Measurements from ENCODE around the gene ADPRS.

Gene ADPRS

GRCh38 chr1:36108314-36108713, 19.6 kb downstream of the ADPRS start:
- DNase-seq (ENCODE audit: low spot score), result no peak

- DNase-seq (ENCODE audit: low spot score), result peak; percentile 21
Observed at GRCh38 chr1:36109041-36109679, 20.5 kb downstream of the ADPRS start.

GRCh38 chr1:36111151-36111550, 22.5 kb downstream of the ADPRS start:
- DNase-seq (ENCODE audit: low spot score), result no peak

- DNase-seq (ENCODE audit: low spot score), result no peak
Observed at GRCh38 chr1:36112823-36113222, 24.1 kb downstream of the ADPRS start.

DNA sequence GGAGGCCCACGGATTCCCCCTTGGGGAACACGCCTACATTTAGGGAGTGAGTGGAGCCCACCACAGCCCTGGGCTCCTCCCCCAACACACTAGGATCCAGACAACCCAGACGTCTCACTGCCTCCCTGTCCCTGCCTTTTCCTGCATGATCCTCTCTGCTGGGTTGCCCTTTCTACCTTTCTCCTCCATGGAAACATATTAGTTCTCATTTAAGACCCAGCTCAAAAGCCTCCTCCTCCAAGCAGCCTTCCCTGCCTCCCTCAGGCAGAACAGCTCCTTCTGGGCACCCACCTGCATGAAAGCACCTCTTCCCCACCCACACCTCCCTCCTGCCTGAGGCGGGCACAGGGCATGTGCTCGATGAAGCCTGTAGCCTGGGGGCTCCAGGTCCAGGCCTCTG, 25.7 kb downstream of the ADPRS start:
- no peak for DNase-seq (ENCODE audit: low spot score)

- no peak for DNase-seq (ENCODE audit: low spot score)
Observed at GRCh38 chr1:36115200-36115669, 26.5 kb downstream of the ADPRS start.

DNA sequence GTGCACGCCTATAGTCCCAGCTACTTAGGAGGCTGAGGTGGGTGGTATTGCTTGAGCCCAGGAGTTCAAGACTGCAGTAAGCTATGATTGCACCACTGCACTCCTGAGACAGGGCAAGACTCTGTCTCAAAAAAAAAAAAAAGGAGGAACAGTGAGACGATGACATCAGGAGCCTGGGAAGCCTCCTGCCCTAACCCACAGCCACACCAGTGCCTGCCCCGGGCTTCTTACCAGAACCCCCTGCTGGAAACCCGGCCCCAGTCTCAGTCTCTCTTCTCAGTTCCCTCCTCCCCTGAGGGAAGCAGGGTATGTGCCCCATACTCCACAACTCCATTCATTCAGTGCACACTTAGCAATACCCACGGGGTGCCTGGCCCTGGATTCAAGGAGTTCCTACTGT, 27.2 kb downstream of the ADPRS start:
- DNase-seq (ENCODE audit: low spot score), result no peak

DNA sequence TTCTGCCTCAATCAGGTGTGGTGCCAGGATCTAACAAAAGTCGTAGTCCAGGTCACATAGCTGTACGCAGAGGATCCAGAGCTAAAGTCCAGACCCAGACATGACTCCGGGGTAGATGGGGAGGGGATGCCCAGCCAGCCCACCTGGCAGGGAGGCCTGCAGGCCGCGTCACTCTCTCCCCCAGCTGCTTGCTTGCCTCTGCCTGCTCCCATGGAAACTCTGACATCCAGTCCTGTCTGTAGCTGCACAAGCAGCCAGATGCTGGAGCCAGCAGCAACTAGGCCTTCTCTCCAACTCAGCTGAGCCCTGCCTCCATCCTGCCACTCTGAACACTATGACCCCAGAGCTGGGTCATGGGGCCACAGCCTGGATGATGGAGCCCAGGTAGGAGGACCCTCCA, 28.2 kb downstream of the ADPRS start:
- no peak for DNase-seq (ENCODE audit: low spot score)

- DNase-seq (ENCODE audit: low spot score), result no peak
Observed at GRCh38 chr1:36118447-36119204, 29.9 kb downstream of the ADPRS start.

DNA sequence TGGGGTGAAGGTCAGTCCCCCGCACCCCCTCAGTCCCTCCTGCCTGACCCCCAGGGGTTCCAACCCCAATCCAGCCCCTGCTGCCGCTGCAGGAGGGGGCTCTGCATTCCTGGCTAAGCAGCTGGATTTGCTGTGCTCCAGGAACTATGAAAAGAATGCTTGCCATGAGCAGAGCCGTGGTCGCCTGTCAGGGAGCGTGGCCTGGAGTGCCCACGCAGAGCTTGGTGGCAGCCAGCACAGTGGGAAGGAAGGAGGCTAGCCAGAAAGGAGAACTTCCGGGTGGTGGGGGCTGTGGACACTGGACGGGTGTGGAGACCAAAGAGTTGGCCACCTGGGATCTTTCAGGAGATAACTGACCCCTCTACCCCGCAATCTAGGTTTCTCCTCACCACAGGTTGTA, 30.8 kb downstream of the ADPRS start:
- no peak for DNase-seq (ENCODE audit: low spot score)

- no peak for DNase-seq (ENCODE audit: low spot score)
Observed at GRCh38 chr1:36122062-36123030, 33.7 kb downstream of the ADPRS start.

- DNase-seq (ENCODE audit: low spot score), result no peak
Observed at GRCh38 chr1:36123356-36123755, 34.7 kb downstream of the ADPRS start.

DNA sequence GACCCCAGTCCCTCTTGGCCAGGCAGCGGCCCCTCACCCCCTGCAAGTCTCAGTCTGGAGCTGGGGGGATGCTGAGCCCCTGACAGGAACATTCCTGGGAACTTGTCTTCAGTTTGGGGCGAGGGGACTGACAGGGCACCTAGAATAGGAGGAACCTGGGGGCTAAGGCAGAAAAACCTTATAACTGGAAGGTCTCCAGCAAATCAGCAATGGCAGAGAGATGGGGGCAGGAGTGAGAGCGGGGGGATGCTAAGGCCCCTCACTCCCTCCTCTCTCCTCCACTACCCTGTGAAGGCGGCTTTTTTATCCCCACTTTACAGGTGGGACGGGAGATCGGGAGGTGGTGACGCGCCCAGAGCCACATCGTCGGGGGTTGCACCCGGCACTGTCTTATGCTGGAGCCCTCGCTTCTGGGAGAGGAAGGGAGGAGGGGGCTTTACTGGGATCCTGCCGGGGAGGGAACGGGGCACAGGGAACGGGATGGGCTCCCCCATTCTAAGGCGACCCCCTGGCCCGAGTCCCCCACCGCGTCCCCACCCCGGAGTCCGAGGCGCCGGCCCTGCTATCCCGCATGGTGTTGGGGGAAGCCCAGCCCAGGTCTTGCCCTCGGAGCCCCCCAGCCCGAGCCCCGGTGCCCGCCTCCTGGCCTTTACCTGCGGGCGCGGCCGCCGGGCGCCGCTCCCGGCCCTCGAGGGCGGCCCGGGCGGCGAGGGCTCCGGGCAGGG, 35.9 kb downstream of the ADPRS start:
- no peak for DNase-seq (ENCODE audit: low spot score)

DNA sequence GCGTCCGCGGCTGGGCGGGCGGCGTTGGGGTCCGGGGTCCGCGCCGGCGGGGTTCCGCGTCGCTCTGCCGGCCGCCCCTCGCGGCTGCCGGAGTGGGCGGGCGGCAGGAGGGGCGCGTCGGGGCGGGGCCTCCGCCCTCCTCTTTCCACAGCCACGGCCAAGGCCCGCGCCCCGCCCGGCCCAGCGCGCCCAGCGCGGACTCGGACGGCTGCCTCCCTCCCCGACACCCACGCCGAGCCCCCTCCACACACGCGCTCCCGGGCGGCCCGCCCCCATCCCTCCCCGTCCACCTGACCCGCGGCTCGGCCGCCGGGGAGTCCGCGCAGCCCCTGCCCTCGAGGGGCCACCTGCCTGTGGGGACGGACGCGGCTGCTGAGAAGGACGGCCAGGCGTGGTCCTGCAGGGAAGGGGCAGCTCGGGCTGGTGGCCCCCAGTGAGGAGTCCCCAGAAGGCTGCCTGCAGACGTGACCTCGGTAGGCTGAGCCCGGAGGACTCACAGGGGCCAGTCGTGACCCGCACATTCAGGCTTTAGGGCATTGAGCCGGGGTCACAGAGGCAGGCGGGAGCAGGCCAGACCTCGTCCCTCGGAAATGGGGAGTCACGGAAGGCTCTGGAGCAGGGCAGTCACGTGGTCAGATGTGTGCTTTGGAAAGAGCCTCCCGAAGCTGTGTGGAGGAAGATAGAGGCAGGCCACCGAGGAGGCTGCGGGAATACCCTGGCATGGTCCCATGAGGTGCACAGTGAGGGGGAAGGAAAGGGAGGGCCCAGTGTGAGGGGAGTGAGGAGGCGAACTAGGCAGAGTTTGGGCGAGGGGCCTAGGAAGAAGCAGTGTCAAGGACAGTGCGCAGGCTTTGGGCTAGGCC, 36.7 kb downstream of the ADPRS start, which contains the start of gene COL8A2:
COL8A2 (minus strand) TSS at position 94 of the 863 bp plus-strand sequence. CDS start 24,980 bp downstream, outside the sequence.
- DNase-seq (ENCODE audit: low spot score), result no peak

GRCh38 chr1:36126005-36126716, 37.5 kb downstream of the ADPRS start:
- no peak for DNase-seq (ENCODE audit: low spot score)

DNA sequence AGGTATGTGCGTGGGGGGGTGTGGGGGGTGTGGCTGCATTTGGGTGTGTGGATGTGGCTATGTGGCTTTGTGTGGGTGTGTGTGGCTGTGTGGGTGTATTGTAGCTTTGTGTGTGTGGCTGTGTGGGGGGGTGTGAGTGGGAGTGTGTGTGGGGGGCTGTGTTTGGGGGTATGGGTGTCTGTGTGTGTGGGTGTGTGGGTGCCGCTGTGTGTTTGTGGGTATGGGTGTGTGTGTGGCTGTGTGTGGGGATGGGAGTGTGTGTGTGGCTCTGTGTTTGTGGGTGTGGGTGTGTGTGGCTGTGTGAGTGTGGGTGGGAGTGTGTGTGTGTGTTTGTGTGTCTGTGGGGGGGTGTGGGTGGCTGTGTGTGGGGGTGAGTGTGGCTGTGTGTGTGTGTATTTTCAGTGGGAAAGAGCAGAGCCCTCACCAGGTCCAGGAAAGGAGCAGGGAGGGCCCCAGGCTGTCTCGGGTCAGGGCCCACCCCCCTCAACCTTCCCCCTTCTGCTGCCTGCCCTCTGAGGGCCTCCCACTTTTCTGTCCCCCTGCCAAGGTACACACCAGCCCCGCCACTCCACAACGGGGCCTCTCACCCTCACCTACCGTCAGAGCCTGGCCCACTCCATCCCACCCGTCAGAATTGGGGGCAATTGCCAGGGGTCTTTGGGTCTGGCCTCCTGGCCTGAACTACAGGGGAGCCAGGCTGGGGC, 38.3 kb downstream of the ADPRS start:
- no peak for DNase-seq (ENCODE audit: low spot score)

DNA sequence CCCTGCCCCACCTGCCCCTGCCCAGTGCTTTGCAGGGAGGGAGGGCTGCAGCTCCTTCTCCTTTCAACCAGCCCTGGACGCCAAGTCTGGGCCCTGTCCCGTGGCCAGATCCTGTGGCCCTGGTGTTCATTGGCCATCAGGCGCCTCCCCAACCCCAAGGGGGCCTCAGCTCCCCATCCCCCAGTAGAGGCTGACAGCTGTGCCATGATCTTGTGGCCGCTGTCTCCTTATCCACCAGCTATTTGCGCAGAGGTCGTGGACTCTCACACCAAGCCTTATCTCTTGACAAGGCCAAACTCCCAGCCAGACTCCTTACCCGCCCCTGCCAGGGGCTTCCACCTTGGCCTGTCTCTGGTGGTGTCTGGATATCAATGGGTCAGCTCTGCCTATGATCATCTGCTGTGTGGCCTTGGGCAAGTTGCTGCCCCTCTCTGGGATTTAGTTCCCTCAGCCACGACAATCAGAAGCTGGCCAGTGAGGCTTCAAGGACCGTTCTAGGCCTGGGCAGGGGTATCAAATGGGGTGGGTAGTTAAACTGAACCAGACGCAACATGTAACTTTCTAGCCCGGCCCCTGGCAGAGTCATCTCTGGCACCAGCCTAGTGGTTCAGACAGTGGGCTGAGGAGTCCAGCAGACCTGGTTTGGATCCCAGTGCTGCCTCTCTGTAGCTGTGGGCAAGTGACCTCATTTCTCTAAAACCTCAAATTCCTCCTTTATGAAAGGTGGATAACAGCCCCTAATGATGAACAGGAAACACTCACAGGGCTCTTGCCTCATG, 39.6 kb downstream of the ADPRS start:
- no peak for DNase-seq (ENCODE audit: low spot score)

- no peak for DNase-seq (ENCODE audit: low spot score)
Observed at GRCh38 chr1:36128905-36129206, 40.2 kb downstream of the ADPRS start.

GRCh38 chr1:36132029-36132428, 43.3 kb downstream of the ADPRS start:
- DNase-seq (ENCODE audit: low spot score), result no peak
